ENCODE data around the gene ARL2BP.

GRCh38 chr16:57258910-57259475, 13.9 kb downstream of the ARL2BP start:
- TF ChIP-seq PATZ1 (CRISPR knock-in tag; IDR thresholded peaks at IDR 0.05; ENCODE audit: borderline replicate concordance) (no peak), ZNF70 (CRISPR knock-in tag; IDR thresholded peaks at IDR 0.05) (no peak), RARB (CRISPR knock-in tag; IDR thresholded peaks at IDR 0.05) (no peak), ZFP3 (CRISPR knock-in tag; IDR thresholded peaks at IDR 0.05) (no peak), ESRRG (CRISPR knock-in tag; IDR thresholded peaks at IDR 0.05) (no peak), TSHZ2 (CRISPR knock-in tag; IDR thresholded peaks at IDR 0.05) (no peak), SNAI2 (CRISPR knock-in tag; IDR thresholded peaks at IDR 0.05) (no peak), CREB5 (CRISPR knock-in tag; IDR thresholded peaks at IDR 0.05; ENCODE audit: low read depth) (no peak), BACH2 (CRISPR knock-in tag; IDR thresholded peaks at IDR 0.05; ENCODE audit: borderline replicate concordance) (no peak)

Measured in SK-N-SH treated with all-trans-retinoic acid at 6 μM for 48 hours (cell line).